GM23338 (cell line): ENCODE data around the gene LIPG. TPM values are rescaled to one million over a fixed set of nuclear protein-coding genes. Genes with fewer than 3 reads are reported as not detected.

Source experiments
- ATAC-seq: fragments of 200-7000 bp; cut with Tn5 transposase; 3 replicates; pipeline ENCODE4 v1.9.1; 2020
- DNase-seq: peaks from one replicate; pipeline ENCODE4 v3.0.0-alpha.2; 2015; ENCODE audit warnings: low spot score
- H2AFZ ChIP-seq: fragments of 200-600 bp; sonication (generic); 2 replicates; pipeline ENCODE4 v1.8.0; 2016; ENCODE audit warnings: antibody characterized with exemption, mild to moderate bottlenecking, moderate library complexity
- H3F3A ChIP-seq: fragments of 200-600 bp; sonication (generic); replicated peaks from 2 replicates; pipeline ENCODE4 v1.8.0; 2017; ENCODE audit warnings: antibody characterized with exemption, mixed run types, low read depth
- H3K27ac ChIP-seq: fragments of 200-600 bp; sonication (generic); 2 replicates; pipeline ENCODE4 v1.6.1; 2016; ENCODE audit warnings: low read depth
- H3K27me3 ChIP-seq: fragments of 200-600 bp; sonication (generic); 2 replicates; pipeline ENCODE4 v1.8.0; 2016; ENCODE audit warnings: mild to moderate bottlenecking, mixed run types, moderate library complexity; ENCODE audit not compliant: insufficient read depth
- H3K36me3 ChIP-seq: fragments of 200-600 bp; sonication (generic); 2 replicates; pipeline ENCODE4 v1.8.0; 2016; ENCODE audit warnings: mild to moderate bottlenecking; ENCODE audit not compliant: insufficient read depth
- H3K4me1 ChIP-seq: fragments of 200-600 bp; sonication (generic); 2 replicates; pipeline ENCODE4 v1.8.0; 2016; ENCODE audit warnings: mild to moderate bottlenecking, moderate library complexity; ENCODE audit not compliant: insufficient read depth
- H3K4me2 ChIP-seq: fragments of 200-600 bp; sonication (generic); 2 replicates; pipeline ENCODE4 v1.7.1; 2017; ENCODE audit warnings: mixed run types
- H3K4me3 ChIP-seq: fragments of 200-600 bp; sonication (generic); 2 replicates; pipeline ENCODE4 v1.6.1; 2016; ENCODE audit warnings: mixed run types
- H3K79me2 ChIP-seq: fragments of 200-600 bp; sonication (generic); replicated peaks from 2 replicates; pipeline ENCODE4 v1.8.0; 2017; ENCODE audit warnings: mild to moderate bottlenecking; ENCODE audit not compliant: insufficient read depth
- H3K9me2 ChIP-seq: fragments of 200-600 bp; sonication (generic); 2 replicates; pipeline ENCODE4 v1.8.0; 2017; ENCODE audit not compliant: insufficient read depth
- H4K20me1 ChIP-seq: fragments of 200-600 bp; sonication (generic); replicated peaks from 2 replicates; pipeline ENCODE4 v1.8.0; 2017; ENCODE audit warnings: mild to moderate bottlenecking; ENCODE audit not compliant: insufficient read depth
- H3K27ac Mint-ChIP-seq: 2 replicates; pipeline ENCODE4 v1.8.0; 2020; ENCODE audit warnings: inconsistent platforms, mild to moderate bottlenecking, moderate library complexity, mixed read lengths
- H3K27me3 Mint-ChIP-seq: 3 replicates; pipeline ENCODE4 v1.8.0; 2022; ENCODE audit warnings: low read depth, mild to moderate bottlenecking, moderate library complexity, mixed read lengths, inconsistent platforms; ENCODE audit not compliant: insufficient read depth, poor library complexity
- H3K36me3 Mint-ChIP-seq: 3 replicates; pipeline ENCODE4 v1.8.0; 2021; ENCODE audit warnings: low read depth, mild to moderate bottlenecking, inconsistent platforms, moderate library complexity, mixed read lengths
- H3K4me1 Mint-ChIP-seq: 3 replicates; pipeline ENCODE4 v1.8.0; 2020; ENCODE audit warnings: mild to moderate bottlenecking, inconsistent platforms, mixed read lengths
- H3K4me3 Mint-ChIP-seq: 3 replicates; pipeline ENCODE4 v1.8.0; 2021; ENCODE audit warnings: moderate library complexity, mild to moderate bottlenecking, inconsistent platforms, mixed read lengths
- H3K9me3 Mint-ChIP-seq: 3 replicates; pipeline ENCODE4 v1.8.0; 2020; ENCODE audit warnings: moderate library complexity, mild to moderate bottlenecking, inconsistent platforms, mixed read lengths
- CREB1 ChIP-seq: fragments of 250-450 bp; sonication (Bioruptor Pico); IDR thresholded peaks from 2 replicates; pipeline ENCODE4 v1.5.0; 2020; ENCODE audit warnings: low read depth, mild to moderate bottlenecking, moderate library complexity
- EZH2 ChIP-seq: fragments of 200-600 bp; sonication (generic); IDR thresholded peaks from one replicate; pipeline ENCODE4 v1.8.0; 2017; ENCODE audit warnings: antibody characterized with exemption, mild to moderate bottlenecking, low read depth; ENCODE audit not compliant: unreplicated experiment
- EZH2phosphoT487 ChIP-seq: fragments of 200-600 bp; sonication (generic); IDR thresholded peaks from one replicate; pipeline ENCODE4 v1.8.1; 2018; ENCODE audit warnings: antibody characterized with exemption; ENCODE audit not compliant: unreplicated experiment
- JUNB ChIP-seq: IDR thresholded peaks from one replicate; pipeline ENCODE4 v1.6.1; 2016; ENCODE audit warnings: antibody characterized with exemption; ENCODE audit not compliant: unreplicated experiment
- NANOG ChIP-seq: IDR thresholded peaks from 2 replicates; pipeline ENCODE4 v1.6.1; 2016; ENCODE audit warnings: antibody characterized with exemption, borderline replicate concordance
- STAT1 ChIP-seq: IDR thresholded peaks from one replicate; pipeline ENCODE4 v1.6.1; 2016; ENCODE audit warnings: antibody characterized with exemption; ENCODE audit not compliant: unreplicated experiment
- ZNF114 ChIP-seq: fragments of 250-450 bp; sonication (Bioruptor Pico); IDR thresholded peaks from 2 replicates; pipeline ENCODE4 v1.5.0; 2020; ENCODE audit warnings: mild to moderate bottlenecking, moderate library complexity
- ZNF331 ChIP-seq: fragments of 250-450 bp; sonication (Bioruptor Pico); IDR thresholded peaks from 2 replicates; pipeline ENCODE4 v1.5.0; 2020; ENCODE audit warnings: low read depth, mild to moderate bottlenecking, moderate library complexity
- polyA plus RNA-seq: library from polyadenylated mRNA; unstranded; fragments of >200 nt; fragmentation: Nextera tagmentation; extraction: Ambion mirVana; gene quantifications from 2 replicates; pipeline ENCODE4 v1.2.1, GENCODE V29; 2016
- total RNA-seq: library from RNA; depleted of rRNA; stranded (reverse); fragments of >200 nt; shearing (Covaris generic); gene quantifications from 2 replicates; pipeline ENCODE4 v1.2.3, GENCODE V29; 2014; rRNA removed
- TF ChIP-seq, protein P1 (sequence below): IDR thresholded peaks from 2 replicates; pipeline ENCODE4 v1.6.1; 2016; ENCODE audit warnings: antibody characterized with exemption
- TF ChIP-seq, protein P2 (sequence below): IDR thresholded peaks from one replicate; pipeline ENCODE4 v1.6.1; 2018; ENCODE audit warnings: antibody characterized with exemption; ENCODE audit not compliant: unreplicated experiment
- TF ChIP-seq, protein P3 (sequence below), 2 experiments: fragments of 200-600 bp in 1 of 2; sonication (generic) in 1 of 2; conservative IDR thresholded peaks; 2 replicates each; pipeline versions ENCODE4 v1.5.1 to v1.6.1; 2016 to 2017; ENCODE audit warnings: antibody characterized with exemption in 2 of 2, low read depth in 2 of 2, mild to moderate bottlenecking in 2 of 2, moderate library complexity in 1 of 2

LIPG gene
- total and polyA plus RNA-seq, 2 experiments from 2014 or later: 4.9 to 17.7 TPM

DNA sequence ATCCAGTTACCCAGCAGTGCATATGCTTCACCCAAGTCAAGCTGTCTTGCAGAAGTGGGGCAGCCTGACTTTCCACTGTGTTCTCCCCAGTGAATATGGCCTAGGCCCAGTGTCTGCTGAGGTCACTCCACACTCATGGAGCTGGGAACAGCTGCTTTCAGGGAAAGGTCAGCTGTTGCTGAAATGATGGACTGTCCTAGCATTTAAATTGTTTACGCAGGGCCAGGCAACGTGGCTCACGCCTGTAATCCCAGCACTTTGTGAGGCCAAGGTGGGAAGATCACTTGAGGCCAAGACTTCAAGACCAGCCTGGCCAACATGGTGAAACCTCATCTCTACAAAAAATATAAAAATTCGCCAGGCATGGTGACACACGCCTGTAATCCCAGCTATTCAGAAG, 86.5 kb downstream of the LIPG start:
- Histone ChIP-seq H3K27me3 (no peaks in the 10 kb centered on the region), H3K4me3 (no peak overlapping the region), H3K36me3 (no peaks in the 10 kb centered on the region), H3K4me1 (peaks cover 6% of the 10 kb centered on the region), H3K9me2 (no peaks in the 10 kb centered on the region), H3K27ac (no peak overlapping the region), H3K79me2 (no peaks in the 10 kb centered on the region), H2AFZ (no peak overlapping the region), H3K4me2 (no peak overlapping the region), H3F3A (no peaks in the 10 kb centered on the region), H4K20me1 (no peaks in the 10 kb centered on the region)
- peaks cover 11% of the 10 kb centered on the region for H3K4me1 Mint-ChIP-seq
- TF ChIP-seq STAT1 (no peak), NANOG (no peak), ZNF331 (CRISPR knock-in tag) (no peak), JUNB (no peak), EZH2 (no peak), ZNF114 (CRISPR knock-in tag) (no peak), EZH2phosphoT487 (no peak), CREB1 (CRISPR knock-in tag) (no peak)
- TF ChIP-seq, protein P1, sequence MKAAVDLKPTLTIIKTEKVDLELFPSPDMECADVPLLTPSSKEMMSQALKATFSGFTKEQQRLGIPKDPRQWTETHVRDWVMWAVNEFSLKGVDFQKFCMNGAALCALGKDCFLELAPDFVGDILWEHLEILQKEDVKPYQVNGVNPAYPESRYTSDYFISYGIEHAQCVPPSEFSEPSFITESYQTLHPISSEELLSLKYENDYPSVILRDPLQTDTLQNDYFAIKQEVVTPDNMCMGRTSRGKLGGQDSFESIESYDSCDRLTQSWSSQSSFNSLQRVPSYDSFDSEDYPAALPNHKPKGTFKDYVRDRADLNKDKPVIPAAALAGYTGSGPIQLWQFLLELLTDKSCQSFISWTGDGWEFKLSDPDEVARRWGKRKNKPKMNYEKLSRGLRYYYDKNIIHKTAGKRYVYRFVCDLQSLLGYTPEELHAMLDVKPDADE: no peak
- TF ChIP-seq, protein P2, sequence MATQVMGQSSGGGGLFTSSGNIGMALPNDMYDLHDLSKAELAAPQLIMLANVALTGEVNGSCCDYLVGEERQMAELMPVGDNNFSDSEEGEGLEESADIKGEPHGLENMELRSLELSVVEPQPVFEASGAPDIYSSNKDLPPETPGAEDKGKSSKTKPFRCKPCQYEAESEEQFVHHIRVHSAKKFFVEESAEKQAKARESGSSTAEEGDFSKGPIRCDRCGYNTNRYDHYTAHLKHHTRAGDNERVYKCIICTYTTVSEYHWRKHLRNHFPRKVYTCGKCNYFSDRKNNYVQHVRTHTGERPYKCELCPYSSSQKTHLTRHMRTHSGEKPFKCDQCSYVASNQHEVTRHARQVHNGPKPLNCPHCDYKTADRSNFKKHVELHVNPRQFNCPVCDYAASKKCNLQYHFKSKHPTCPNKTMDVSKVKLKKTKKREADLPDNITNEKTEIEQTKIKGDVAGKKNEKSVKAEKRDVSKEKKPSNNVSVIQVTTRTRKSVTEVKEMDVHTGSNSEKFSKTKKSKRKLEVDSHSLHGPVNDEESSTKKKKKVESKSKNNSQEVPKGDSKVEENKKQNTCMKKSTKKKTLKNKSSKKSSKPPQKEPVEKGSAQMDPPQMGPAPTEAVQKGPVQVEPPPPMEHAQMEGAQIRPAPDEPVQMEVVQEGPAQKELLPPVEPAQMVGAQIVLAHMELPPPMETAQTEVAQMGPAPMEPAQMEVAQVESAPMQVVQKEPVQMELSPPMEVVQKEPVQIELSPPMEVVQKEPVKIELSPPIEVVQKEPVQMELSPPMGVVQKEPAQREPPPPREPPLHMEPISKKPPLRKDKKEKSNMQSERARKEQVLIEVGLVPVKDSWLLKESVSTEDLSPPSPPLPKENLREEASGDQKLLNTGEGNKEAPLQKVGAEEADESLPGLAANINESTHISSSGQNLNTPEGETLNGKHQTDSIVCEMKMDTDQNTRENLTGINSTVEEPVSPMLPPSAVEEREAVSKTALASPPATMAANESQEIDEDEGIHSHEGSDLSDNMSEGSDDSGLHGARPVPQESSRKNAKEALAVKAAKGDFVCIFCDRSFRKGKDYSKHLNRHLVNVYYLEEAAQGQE: no peak
- TF ChIP-seq, protein P3, sequence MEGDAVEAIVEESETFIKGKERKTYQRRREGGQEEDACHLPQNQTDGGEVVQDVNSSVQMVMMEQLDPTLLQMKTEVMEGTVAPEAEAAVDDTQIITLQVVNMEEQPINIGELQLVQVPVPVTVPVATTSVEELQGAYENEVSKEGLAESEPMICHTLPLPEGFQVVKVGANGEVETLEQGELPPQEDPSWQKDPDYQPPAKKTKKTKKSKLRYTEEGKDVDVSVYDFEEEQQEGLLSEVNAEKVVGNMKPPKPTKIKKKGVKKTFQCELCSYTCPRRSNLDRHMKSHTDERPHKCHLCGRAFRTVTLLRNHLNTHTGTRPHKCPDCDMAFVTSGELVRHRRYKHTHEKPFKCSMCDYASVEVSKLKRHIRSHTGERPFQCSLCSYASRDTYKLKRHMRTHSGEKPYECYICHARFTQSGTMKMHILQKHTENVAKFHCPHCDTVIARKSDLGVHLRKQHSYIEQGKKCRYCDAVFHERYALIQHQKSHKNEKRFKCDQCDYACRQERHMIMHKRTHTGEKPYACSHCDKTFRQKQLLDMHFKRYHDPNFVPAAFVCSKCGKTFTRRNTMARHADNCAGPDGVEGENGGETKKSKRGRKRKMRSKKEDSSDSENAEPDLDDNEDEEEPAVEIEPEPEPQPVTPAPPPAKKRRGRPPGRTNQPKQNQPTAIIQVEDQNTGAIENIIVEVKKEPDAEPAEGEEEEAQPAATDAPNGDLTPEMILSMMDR (conservative IDR thresholded peaks at IDR 0.05; ENCODE audit: low read depth in 2 of 2): no peak
- H3K27me3 Mint-ChIP-seq: no peaks in the 10 kb centered on the region
- no peak overlapping the region for H3K4me3 Mint-ChIP-seq
- H3K27ac Mint-ChIP-seq: no peak overlapping the region
- ATAC-seq (no peak), DNase-seq (no peak)
- H3K36me3 Mint-ChIP-seq: no peaks in the 10 kb centered on the region
- no peaks in the 10 kb centered on the region for H3K9me3 Mint-ChIP-seq

Other genes with a start within 250 kb of the LIPG start
- gene DYM, start 101.4 kb upstream of the LIPG start, total RNA-seq: 74.4 and 74.6 TPM in 2 replicates
- 31.0 and 33.9 TPM in 2 replicates for gene DYM, start 101.4 kb upstream of the LIPG start, polyA plus RNA-seq
- gene C18orf32, start 74.8 kb upstream of the LIPG start, total RNA-seq: 22.4 and 25.3 TPM in 2 replicates
- 72.4 and 82.3 TPM in 2 replicates for gene C18orf32, start 74.8 kb upstream of the LIPG start, polyA plus RNA-seq
- gene RPL17, start 69.6 kb upstream of the LIPG start, total RNA-seq: 1,557 and 1,628 TPM in 2 replicates
- 2,501 and 2,645 TPM in 2 replicates for gene RPL17, start 69.6 kb upstream of the LIPG start, polyA plus RNA-seq